HEK293 (cell line): ENCODE measurements around the gene SUCNR1.
A peak's percentile ranks its signal among the peaks of the same experiment; 100 is the strongest.

ENCODE experiments used
- CTCF ChIA-PET: fragments of 350-600 bp; formaldehyde crosslinking; extraction: SDS; loops from one replicate; lab custom pipeline; 2021; ENCODE audit warnings: antibody characterized with exemption; lab: Yijun Ruan, JAX
- POLR2A ChIA-PET: fragments of 300-600 bp; formaldehyde crosslinking; extraction: SDS; loops from one replicate; lab custom pipeline; 2020; ENCODE audit warnings: antibody characterized with exemption, inconsistent platforms; lab: Yijun Ruan, JAX
- H3K27ac ChIP-seq: fragments of 200-500 bp; sonication (Bioruptor generic); 2 replicates; pipeline ENCODE4 v1.5.1; 2014; ENCODE audit warnings: low read depth, low read length, control low read depth, inconsistent platforms; ENCODE audit errors: extremely low read depth
- H3K36me3 ChIP-seq, 2 experiments: fragments of 200-500 bp in 1 of 2; sonication (Bioruptor generic) in 1 of 2; 1 replicate in 1 of 2; 2 replicates in 1 of 2; pipeline ENCODE4 v1.5.1; 2014 to 2017; ENCODE audit warnings: inconsistent platforms in 2 of 2, low read length in 2 of 2; ENCODE audit not compliant: control insufficient read depth in 2 of 2, insufficient read depth in 1 of 2
- H3K4me1 ChIP-seq: fragments of 200-500 bp; sonication (Bioruptor generic); 2 replicates; pipeline ENCODE4 v1.5.1; 2014; ENCODE audit warnings: mild to moderate bottlenecking, low read length, inconsistent platforms; ENCODE audit not compliant: control insufficient read depth, insufficient read depth
- H3K4me3 ChIP-seq: 2 replicates; pipeline ENCODE4 v1.5.1; 2011; ENCODE audit warnings: low read depth, mild to moderate bottlenecking, control low read depth, low read length, moderate library complexity
- H3K9me3 ChIP-seq: fragments of 200-500 bp; sonication (Bioruptor generic); 2 replicates; pipeline ENCODE4 v1.5.1; 2014; ENCODE audit warnings: low read depth, low read length, inconsistent platforms; ENCODE audit not compliant: control insufficient read depth, insufficient read depth
- SETDB1 ChIP-seq: IDR thresholded peaks from one replicate; pipeline ENCODE4 v1.6.1; 2017; ENCODE audit warnings: mild to moderate bottlenecking, low read length, moderate library complexity, mixed read lengths; ENCODE audit not compliant: insufficient read length
- SP3 ChIP-seq: fragments of 450-650 bp; formaldehyde crosslinking; IDR thresholded peaks from 2 replicates; pipeline ENCODE4 v1.5.1; 2016; ENCODE audit warnings: missing biosample characterization, missing genetic modification characterization
- ZBTB10 ChIP-seq: fragments of 450-650 bp; formaldehyde crosslinking; IDR thresholded peaks from 2 replicates; pipeline ENCODE4 v1.5.1; 2016; ENCODE audit warnings: missing biosample characterization, missing genetic modification characterization
- ZBTB17 ChIP-seq: fragments of 450-650 bp; formaldehyde crosslinking; IDR thresholded peaks from 2 replicates; pipeline ENCODE4 v1.5.1; 2016; ENCODE audit warnings: missing biosample characterization, missing genetic modification characterization
- ZBTB26 ChIP-seq: fragments of 450-650 bp; formaldehyde crosslinking; optimal IDR thresholded peaks from 2 replicates; pipeline ENCODE3; 2016; ENCODE audit warnings: missing biosample characterization, mild to moderate bottlenecking, missing genetic modification characterization
- ZBTB49 ChIP-seq: fragments of 450-650 bp; formaldehyde crosslinking; IDR thresholded peaks from 2 replicates; pipeline ENCODE4 v1.5.1; 2016; ENCODE audit warnings: missing biosample characterization, missing genetic modification characterization, low read depth
- ZEB2 ChIP-seq: fragments of 450-650 bp; formaldehyde crosslinking; IDR thresholded peaks from 2 replicates; pipeline ENCODE4 v1.5.1; 2016; ENCODE audit warnings: missing biosample characterization, missing genetic modification characterization
- ZNF114 ChIP-seq: fragments of 450-650 bp; formaldehyde crosslinking; IDR thresholded peaks from 2 replicates; pipeline ENCODE4 v1.5.0; 2017; ENCODE audit warnings: missing biosample characterization, missing genetic modification characterization
- ZNF140 ChIP-seq: fragments of 450-650 bp; formaldehyde crosslinking; IDR thresholded peaks from 2 replicates; pipeline ENCODE4 v1.5.1; 2016; ENCODE audit warnings: missing biosample characterization, missing genetic modification characterization
- ZNF155 ChIP-seq: fragments of 450-650 bp; formaldehyde crosslinking; IDR thresholded peaks from 2 replicates; pipeline ENCODE4 v1.5.1; 2016; ENCODE audit warnings: missing biosample characterization, missing genetic modification characterization
- ZNF174 ChIP-seq: fragments of 450-650 bp; formaldehyde crosslinking; IDR thresholded peaks from 2 replicates; pipeline ENCODE4 v1.5.0; 2017; ENCODE audit warnings: missing biosample characterization, mild to moderate bottlenecking, missing genetic modification characterization
- ZNF394 ChIP-seq: fragments of 450-650 bp; formaldehyde crosslinking; IDR thresholded peaks from 2 replicates; pipeline ENCODE4 v1.5.1; 2016; ENCODE audit warnings: missing biosample characterization, missing genetic modification characterization, mild to moderate bottlenecking, moderate library complexity, borderline replicate concordance
- ZNF426 ChIP-seq: fragments of 450-650 bp; formaldehyde crosslinking; IDR thresholded peaks from 2 replicates; pipeline ENCODE4 v1.5.1; 2017; ENCODE audit warnings: missing biosample characterization, missing genetic modification characterization, mild to moderate bottlenecking, inconsistent platforms, moderate library complexity
- ZNF529 ChIP-seq: fragments of 450-650 bp; formaldehyde crosslinking; IDR thresholded peaks from 2 replicates; pipeline ENCODE4 v1.5.1; 2017; ENCODE audit warnings: missing genetic modification characterization, missing biosample characterization; ENCODE audit not compliant: insufficient replicate concordance
- ZNF544 ChIP-seq: fragments of 450-650 bp; formaldehyde crosslinking; IDR thresholded peaks from 2 replicates; pipeline ENCODE4 v1.5.0; 2017; ENCODE audit warnings: missing biosample characterization, missing genetic modification characterization
- ZNF623 ChIP-seq: fragments of 450-650 bp; formaldehyde crosslinking; IDR thresholded peaks from 2 replicates; pipeline ENCODE4 v1.5.1; 2016; ENCODE audit warnings: missing biosample characterization, missing genetic modification characterization
- ZNF768 ChIP-seq: fragments of 450-650 bp; formaldehyde crosslinking; IDR thresholded peaks from 2 replicates; pipeline ENCODE4 v1.5.1; 2018; ENCODE audit warnings: missing biosample characterization, mild to moderate bottlenecking, missing genetic modification characterization
- ZNF776 ChIP-seq: fragments of 450-650 bp; formaldehyde crosslinking; IDR thresholded peaks from 2 replicates; pipeline ENCODE4 v1.5.0; 2017; ENCODE audit warnings: missing biosample characterization, missing genetic modification characterization, borderline replicate concordance
- ZNF843 ChIP-seq: fragments of 450-650 bp; formaldehyde crosslinking; IDR thresholded peaks from 2 replicates; pipeline ENCODE4 v1.5.1; 2016; ENCODE audit warnings: missing biosample characterization, missing genetic modification characterization

Gene SUCNR1

GRCh38 chr3:151894219-151894618 lies 20.8 kb downstream of the SUCNR1 start:
- H3K9me3 ChIP-seq, result no peaks in the 10 kb centered on the region
- no peak overlapping the region for H3K4me3 ChIP-seq
- H3K4me1 ChIP-seq, result no peaks in the 10 kb centered on the region
- no peaks in the 10 kb centered on the region for H3K36me3 ChIP-seq
- CTCF ChIA-PET, result no interaction called here
- no peak overlapping the region for H3K27ac ChIP-seq
- POLR2A ChIA-PET, result no interaction called here
- TF ChIP-seq ZBTB26 (no peak), ZNF426 (tag by site-specific recombination) (no peak), SETDB1 (peak; percentile 71)

GRCh38 chr3:151895478-151896241 lies 22.2 kb downstream of the SUCNR1 start:
- H3K4me1 ChIP-seq, result no peaks in the 10 kb centered on the region
- POLR2A ChIA-PET, result no interaction called here
- no peaks in the 10 kb centered on the region for H3K9me3 ChIP-seq
- H3K4me3 ChIP-seq, result no peak overlapping the region
- H3K27ac ChIP-seq, result no peak overlapping the region
- no peak for TF ChIP-seq ZNF114
- TF ChIP-seq ZNF776 (tag by site-specific recombination), result no peak
- no peak for TF ChIP-seq ZNF155 (tag by site-specific recombination)
- no peak for TF ChIP-seq ZNF623
- TF ChIP-seq ZNF174 (tag by site-specific recombination), result no peak
- TF ChIP-seq ZNF843 (tag by site-specific recombination), result no peak
- no peak for TF ChIP-seq ZNF768 (tag by site-specific recombination)
- no peak for TF ChIP-seq ZEB2 (tag by site-specific recombination)
- TF ChIP-seq ZBTB10, result no peak
- no peak for TF ChIP-seq ZBTB17 (tag by site-specific recombination)
- no peak for TF ChIP-seq ZNF394 (tag by site-specific recombination)
- TF ChIP-seq ZNF544, result no peak
- no peak for TF ChIP-seq ZNF140 (tag by site-specific recombination)
- TF ChIP-seq SP3 (tag by site-specific recombination), result no peak
- TF ChIP-seq ZNF529 (tag by site-specific recombination), result no peak
- TF ChIP-seq ZBTB49 (tag by site-specific recombination), result no peak
- CTCF ChIA-PET, result interaction anchor here (0.6 kb wide), 1 partner anchor 492 kb away, joined by 3 read pairs; no protein-coding TSS in a partner anchor
- H3K36me3 ChIP-seq, result no peaks in the 10 kb centered on the region
